Activated CD8-positive, alpha-beta memory T cell treated with anti-CD3 and anti-CD28 coated beads, Interleukin-2, amount 50 U/mL, for 4 hours (primary cell): ENCODE results near the gene VPS9D1.

ENCODE experiments used
- DNase-seq: peaks from one replicate; pipeline ENCODE4 v3.0.0-alpha.2; 2020

The VPS9D1 gene

GRCh38 chr16:89732142-89732917, 11.6 kb upstream of the VPS9D1 start:
- DNase-seq = no peak

DNA sequence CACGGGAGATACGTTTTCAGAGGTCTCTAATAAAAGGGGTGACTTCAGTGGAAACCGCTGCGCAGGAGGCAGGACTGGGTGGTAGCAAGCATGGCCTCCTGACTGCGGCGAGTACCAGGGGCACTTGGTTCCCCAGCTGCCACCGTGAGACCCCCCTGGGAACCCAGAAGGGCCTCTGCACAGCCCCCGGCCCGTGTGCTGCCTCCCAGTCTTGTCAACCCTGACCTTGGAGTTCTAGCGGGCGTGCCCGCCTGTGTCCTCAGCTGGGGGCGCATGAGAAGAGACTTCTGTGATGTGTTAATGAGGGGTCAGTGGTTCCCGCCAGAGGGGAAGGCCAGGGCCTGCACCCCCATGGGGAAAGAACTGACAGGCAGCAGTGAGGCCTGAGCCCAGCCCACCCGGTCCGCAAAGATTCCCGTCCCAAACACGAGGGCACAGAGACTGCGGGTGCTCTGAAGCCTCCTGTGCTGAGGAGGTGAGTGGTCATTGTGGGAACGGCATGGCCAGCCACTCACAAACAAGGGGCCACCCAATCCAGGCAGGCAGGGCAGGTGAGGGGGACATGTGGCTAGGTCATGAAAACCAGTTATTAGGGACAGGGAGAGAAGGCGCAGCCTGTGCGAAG, 10.0 kb upstream of the VPS9D1 start:
- DNase-seq = no peak

DNA sequence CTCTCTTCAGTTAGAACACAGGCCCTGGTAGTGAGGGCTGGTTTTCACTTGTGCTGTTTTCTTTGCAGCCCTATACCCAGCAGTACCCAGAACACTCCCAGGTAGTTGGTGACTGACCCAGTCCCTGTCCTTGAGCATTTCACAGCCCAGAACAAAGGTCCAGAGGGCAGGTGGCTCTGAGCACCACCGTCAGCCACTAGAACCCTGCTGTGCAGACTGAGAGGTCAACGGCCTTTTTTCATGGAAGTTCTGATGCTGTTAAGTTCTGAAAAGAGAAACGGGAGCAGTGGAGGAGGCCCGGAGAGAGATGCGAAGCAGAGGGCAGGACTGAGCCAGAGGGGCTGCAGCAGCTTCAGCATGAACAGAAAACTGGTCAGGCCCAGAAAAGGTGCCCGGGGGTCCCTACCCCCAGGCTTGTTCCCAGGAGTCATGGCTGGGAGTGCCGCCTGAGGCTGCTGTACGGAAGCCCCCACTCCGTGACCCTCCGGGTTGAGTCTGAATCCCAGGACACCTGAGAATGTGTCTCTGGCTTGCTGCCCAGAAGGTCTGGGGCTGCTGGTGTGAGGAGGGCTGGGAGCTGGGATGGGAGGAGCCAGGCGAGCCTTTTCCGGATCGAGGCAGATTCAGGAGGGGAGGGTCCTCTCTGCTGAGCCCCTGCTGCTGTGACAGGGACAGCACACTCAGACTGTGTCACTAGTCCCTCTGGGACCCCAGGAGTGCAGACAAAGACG, 9.3 kb upstream of the VPS9D1 start:
- DNase-seq = no peak

DNA sequence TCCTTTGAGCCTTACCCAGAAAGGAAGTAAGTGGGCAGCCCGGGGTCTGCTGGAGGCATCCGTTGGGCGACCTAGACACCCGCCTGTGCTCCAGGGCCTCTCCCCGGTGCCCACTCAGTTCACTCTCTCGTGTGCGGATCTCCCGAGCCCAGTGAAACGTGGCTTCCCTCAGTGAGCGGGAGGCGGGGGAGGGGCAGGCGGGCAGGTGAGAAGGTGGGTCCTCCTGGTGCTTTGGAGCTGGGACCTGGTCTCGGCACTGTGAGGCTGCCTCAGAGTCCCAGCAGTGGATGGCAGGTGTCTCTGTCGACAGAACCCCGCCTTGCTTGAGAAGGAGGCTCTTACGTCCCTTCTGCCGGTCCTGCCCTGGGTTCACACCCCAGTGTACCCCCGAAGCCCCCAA, 8.6 kb upstream of the VPS9D1 start:
- DNase-seq = no peak

DNA sequence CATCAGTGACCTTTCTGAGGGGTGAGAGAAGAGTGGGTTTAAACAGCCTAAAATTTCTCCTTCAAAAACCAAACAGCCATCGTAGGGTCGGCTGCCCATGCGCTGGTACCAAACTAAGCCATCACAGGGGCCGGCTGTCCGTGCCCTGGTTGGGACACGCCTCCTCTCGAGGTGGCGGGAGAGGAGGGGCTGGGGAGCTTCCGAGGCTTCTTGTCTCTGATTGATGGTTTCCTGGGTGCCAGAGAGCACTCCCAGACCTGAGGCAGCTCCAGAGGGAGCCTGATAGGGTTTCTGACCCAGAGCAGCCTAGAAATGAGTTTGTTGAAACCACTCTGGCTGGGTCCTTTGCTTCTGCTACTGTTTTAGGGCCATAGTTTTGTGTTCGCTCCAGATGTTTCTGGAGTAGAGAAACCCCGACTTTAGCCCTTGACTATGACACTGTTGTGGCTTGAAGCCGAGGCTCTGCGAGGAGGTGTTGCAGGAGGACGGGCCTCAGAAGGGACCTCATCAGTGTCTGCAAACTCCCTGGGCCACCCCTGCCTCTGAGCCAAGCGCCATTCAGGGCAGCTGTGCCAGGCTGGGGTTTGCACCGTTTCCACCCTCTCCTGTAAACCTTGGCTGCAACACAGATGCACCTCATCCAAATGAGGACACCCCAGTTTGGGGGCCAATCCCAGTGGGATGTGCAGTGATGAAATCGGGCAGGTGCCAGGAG, 6.9 kb upstream of the VPS9D1 start:
- no peak for DNase-seq

- DNase-seq = peak; percentile 72
These were observed 2.9 kb upstream of the VPS9D1 start for GRCh38 chr16:89723279-89724250.

DNA sequence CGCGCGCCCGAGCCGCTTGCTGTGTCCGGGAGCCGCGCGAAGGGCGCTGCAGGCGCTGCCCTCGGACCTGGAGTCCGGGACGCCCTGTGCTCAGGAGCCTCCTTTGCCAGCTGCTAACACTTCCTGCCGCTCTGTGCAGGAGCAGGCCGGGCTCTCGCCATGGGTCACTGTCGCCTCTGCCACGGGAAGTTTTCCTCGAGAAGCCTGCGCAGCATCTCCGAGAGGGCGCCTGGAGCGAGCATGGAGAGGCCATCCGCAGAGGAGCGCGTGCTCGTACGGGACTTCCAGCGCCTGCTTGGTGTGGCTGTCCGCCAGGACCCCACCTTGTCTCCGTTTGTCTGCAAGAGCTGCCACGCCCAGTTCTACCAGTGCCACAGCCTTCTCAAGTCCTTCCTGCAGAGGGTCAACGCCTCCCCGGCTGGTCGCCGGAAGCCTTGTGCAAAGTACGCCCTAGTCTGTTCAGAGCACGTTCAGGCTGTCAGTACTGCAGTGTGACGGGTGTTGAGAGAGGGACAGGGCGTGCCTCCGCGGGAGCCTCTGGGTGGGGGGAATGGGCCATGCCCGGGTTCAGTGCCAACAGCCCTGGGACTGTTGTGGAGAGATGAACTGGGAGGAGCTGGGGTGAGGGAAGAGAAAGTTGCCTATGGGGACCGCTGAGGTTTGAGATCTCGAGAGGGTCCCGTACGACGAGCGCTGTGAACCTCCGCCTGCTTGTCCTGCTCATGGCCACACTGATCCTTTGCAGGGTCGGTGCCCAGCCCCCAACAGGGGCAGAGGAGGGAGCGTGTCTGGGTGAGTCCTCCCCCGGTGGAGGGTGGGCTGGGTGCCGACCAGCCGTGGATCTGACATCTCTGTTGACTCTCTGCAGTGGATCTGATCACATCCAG, 1.9 kb upstream of the VPS9D1 start:
- peak; percentile 59 for DNase-seq

DNA sequence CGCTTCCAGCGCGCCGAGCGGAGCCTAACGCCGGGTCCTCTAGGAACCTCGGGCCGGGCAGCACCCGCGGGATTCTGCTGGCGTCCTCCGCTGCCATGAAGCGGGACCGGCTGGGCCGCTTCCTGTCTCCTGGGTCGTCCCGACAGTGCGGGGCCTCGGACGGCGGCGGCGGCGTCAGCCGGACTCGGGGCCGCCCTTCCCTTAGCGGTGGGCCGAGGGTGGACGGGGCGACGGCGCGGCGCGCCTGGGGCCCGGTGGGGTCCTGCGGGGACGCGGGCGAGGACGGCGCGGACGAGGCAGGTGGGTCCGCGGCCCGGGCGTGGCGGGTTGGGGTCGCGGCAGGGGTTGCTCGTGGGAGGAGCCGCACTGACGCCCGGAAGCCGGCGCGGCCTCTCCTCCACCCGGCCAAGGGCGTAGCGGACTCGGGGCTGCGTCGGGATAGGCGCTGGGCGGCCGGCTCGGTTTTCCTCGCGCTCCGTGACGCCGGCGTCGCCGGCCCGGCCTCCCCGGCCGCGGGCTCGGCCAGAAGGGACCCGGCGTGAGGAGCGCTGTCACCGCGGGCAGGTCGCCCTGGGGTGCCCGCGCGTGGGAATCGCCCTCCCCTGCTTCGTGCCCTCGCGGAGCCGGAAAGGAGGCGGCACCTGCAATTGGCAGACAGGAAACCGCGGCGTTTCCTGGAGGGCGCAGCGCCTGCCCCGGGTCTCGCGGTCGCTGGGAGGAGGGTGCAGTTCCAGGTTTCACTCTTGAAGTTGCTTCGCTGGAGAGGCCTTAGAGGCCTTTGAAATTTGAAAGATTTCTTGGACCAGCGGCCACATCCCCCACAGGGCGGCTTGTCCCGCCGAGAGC, 1.1 kb upstream of the VPS9D1 start:
- peak; percentile 89 for DNase-seq

DNA sequence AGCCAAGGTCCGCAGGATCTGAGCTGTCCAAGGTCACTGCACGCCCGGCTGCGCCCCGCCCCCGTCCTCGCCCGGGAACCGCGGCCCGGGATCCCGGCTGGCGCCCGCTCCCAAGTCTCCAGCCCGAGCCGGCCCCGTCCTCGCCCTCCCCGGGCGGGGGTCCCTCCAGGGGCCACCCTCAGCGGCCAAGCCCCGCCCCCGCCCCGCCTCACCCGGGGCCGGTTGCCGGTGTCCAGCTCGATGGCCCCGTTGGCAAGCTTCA, 216 bp downstream of the VPS9D1 start:
- peak; percentile 45 for DNase-seq

DNA sequence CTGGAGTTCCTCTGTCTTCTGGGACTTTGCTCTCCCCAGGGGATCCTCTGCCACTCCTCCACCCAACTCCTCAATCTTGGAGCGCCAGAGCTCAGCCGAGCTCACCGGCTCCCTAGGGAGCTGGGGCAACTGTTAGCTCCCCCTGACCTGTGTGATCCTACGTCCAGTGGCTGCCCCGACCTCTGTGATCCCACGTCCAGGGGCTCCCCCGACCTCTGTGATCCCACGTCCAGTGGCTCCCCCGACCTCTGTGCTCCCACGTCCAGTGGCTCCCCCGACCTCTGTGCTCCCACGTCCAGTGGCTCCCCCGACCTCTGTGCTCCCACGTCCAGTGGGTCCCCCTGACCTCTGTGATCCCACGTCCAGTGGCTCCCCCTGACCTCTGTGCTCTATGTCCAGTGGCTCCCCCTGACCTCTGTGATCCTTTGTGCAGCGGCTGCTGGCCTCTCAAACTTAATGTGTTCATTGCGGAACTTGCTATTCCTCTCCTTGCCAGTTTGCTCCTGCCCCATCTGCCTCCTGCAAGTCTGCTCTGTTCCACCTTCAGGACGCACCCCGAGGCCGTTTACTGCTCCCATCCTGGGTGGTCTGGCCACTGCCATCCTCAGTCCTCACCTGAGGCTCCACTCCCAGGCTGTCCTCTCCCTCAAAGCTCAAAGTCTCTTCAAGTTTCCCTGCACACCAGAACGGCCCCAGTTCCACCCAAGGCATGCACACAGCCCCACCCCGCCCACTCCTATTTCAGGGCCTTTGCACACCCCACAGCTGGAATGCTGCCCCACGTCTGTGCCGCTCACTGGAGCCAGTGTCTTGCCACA, 2.8 kb downstream of the VPS9D1 start:
- no peak for DNase-seq

- DNase-seq = no peak
These were observed 3.6 kb downstream of the VPS9D1 start for GRCh38 chr16:89716916-89717687.

DNA sequence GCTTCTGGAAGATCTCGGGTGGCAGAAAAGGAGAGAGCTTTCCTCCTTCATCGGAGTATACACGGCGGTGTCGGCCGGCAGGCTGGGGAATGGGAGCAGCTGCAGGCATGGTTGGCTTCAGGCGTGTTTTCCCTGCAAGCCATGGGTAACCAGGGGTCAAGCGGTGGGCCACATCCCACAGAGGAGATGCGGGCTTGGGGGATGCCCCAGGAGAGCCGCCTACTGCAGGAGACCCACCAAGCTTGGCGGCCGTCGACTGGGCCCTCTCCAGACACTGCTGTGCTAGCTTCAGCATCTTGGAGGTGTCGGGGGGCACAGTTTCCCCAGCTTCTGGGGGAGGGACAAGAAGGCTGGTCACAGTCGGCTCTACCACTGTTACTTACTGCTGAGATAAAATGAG, 4.2 kb downstream of the VPS9D1 start:
- no peak for DNase-seq

DNA sequence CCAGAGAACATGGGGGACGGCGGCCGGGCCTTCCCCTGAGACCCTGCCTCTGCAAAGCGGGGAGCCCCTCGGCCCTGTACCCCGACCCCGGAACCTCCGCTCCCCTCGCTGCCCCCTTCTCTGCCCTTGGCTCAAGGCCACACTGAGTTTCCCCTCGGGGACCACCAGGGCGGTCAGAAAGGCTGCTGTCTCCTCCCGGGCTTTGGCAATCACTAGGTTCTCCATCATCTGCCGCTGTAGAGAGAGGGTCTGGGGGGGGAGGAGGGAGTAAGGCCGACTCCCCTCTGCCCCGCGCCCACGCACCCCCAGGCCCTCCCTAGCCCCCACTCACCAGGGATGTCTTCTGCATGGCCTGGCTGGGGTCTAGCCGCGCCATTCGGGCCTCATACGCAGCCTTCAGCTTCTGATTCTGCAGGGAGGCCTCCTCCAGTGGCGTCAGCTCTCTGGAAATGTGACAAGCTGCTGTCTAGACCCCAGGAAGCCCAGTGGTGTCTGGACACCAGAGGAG, 8.4 kb downstream of the VPS9D1 start:
- no peak for DNase-seq

GRCh38 chr16:89711601-89712273, 9.0 kb downstream of the VPS9D1 start:
- peak; percentile 83 for DNase-seq

- DNase-seq = no peak
These were observed 9.8 kb downstream of the VPS9D1 start for GRCh38 chr16:89710709-89711564.

DNA sequence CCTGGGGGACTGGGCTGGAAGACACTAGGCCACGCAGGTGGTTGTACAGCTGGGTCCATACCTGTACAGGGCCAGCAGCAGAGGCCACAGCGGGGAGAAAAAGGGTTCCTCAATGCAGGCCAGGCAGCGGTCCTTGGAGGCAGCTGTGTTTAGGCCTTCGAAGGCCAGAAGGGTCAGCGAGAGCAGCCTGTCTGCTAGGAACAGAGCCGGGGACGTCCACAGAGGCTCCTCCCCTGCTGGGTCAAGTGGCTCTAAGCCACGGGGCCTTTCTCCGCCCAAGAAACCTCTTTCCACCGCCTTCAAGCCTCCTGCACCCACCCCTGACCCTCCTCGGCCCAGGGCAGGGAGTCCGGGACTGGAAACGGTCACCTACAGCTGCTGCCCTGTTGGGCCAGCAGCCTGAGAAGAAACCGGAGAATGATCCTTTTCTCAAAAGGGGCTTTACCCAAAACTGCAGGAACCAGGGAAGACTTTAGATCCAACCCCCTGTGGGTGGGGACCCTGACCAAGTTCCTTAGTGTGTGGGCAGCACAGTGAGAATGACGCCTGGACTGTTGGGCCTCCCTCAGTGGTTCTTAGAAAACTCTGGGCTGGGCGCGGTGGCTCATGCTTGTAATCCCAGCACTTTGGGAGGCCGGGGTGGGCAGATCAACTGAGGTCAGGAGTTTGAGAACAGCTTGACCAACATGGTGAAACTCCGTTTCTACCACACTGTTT, 10.8 kb downstream of the VPS9D1 start:
- DNase-seq = no peak
